Measurements from ENCODE around the gene LRP1B.

DNA sequence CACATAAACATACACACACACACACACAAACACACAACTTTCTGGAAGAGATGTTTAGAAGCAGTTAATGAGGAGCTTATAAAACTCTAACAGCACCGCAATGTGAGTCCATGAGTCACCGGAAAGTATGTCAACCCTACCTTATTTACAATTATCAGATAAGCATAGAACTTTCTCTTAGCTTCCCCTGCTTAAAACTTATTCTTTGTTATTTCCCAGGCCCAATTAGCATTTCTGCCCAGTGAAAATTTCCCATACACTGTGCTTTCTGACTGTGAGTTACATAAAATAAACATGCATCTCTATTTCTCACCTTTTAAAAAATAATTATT is 737.6 kb downstream of the LRP1B start:
- no peak for TF ChIP-seq CTCF (IDR thresholded peaks at IDR 0.05; ENCODE audit: borderline replicate concordance, extremely low read depth, low read length, poor library complexity, severe bottlenecking)
- no peak for TF ChIP-seq EZH2 (IDR thresholded peaks at IDR 0.05; ENCODE audit: borderline replicate concordance, low read depth, low read length, severe bottlenecking)

Data from DND-41 (cell line).